Esophagus squamous epithelium (tissue), 5 donors: ENCODE data around the gene NKD1. TPM values are rescaled to one million over a fixed set of nuclear protein-coding genes. Genes with fewer than 3 reads are reported as not detected.

Experiments
- DNase-seq: peaks from one replicate; lab custom pipeline; 2025; lab: John Stamatoyannopoulos, UW
- H3K27ac ChIP-seq, 4 donors: fragments of 200-600 bp; sonication (generic); one replicate each; pipeline ENCODE4 v1.5.1; 2016 to 2019; ENCODE audit warnings: mild to moderate bottlenecking in 1 of 4
- H3K27me3 ChIP-seq, 4 donors: fragments of 200-600 bp; sonication (generic); 1 replicate in 3 of 4; 2 replicates in 1 of 4; pipeline versions ENCODE4 v1.5.1 to v1.6.0; 2017 to 2021; ENCODE audit warnings: antibody characterized with exemption in 1 of 4
- H3K36me3 ChIP-seq, 3 donors: fragments of 200-600 bp; sonication (generic); one replicate each; pipeline ENCODE4 v1.5.1; 2016 to 2019
- H3K4me1 ChIP-seq, 3 donors: fragments of 200-600 bp; sonication (generic); one replicate each; pipeline ENCODE4 v1.5.1; 2017 to 2019
- H3K4me3 ChIP-seq, 4 donors: fragments of 200-600 bp; sonication (generic); 1 replicate in 3 of 4; 2 replicates in 1 of 4; pipeline ENCODE4 v1.5.1; 2016 to 2019; ENCODE audit warnings: mild to moderate bottlenecking in 2 of 4, moderate library complexity in 1 of 4
- H3K9me3 ChIP-seq, 3 donors: fragments of 200-600 bp; sonication (generic); one replicate each; pipeline ENCODE4 v1.5.1; 2016 to 2019
- CTCF ChIP-seq, 6 experiments: fragments of 450-650 bp in 4 of 6; fragments of 200-600 bp in 2 of 6; sonication (generic) in 2 of 6; IDR thresholded peaks; one replicate each; pipeline ENCODE4 v1.5.1; 2016 to 2019; ENCODE audit warnings: antibody characterized with exemption in 6 of 6, mild to moderate bottlenecking in 4 of 6, moderate library complexity in 4 of 6
- POLR2A ChIP-seq, 4 donors: fragments of 450-650 bp; IDR thresholded peaks; one replicate each; pipeline ENCODE4 v1.6.1; 2017; ENCODE audit warnings: antibody characterized with exemption in 4 of 4, mild to moderate bottlenecking in 4 of 4, moderate library complexity in 3 of 4
- WGBS, 2 donors: methylation state at CpG; one replicate each; pipeline ENCODE4 v1.1.5; 2018; 5-methylcytosine and 5-hydroxymethylcytosine counted together
- intact Hi-C: fragments of 100-400 bp; cut with DNase I; formaldehyde crosslinking; loops from one replicate; pipeline ENCODE4 v1.15.0; 2022
- total RNA-seq, 4 donors: library from RNA; depleted of rRNA; stranded (reverse); fragments of >200 nt; gene quantifications; one replicate each; pipeline ENCODE4 v1.1.0, GENCODE V29; 2016
- donor health status: DM: yes; HTN: yes; CAD: no.

The NKD1 gene
- total RNA-seq, 4 donors from 2014 or later = 1.1 to 10.5 (median 3.1) TPM

- no peak for DNase-seq
- intact Hi-C loops = no loop called here
- no peak overlapping the region for H3K4me3 ChIP-seq
- H3K4me1 ChIP-seq = peaks cover 4 to 25% (median 12%) of the 10 kb centered on the region in 3 donors
- H3K9me3 ChIP-seq = no peaks in the 10 kb centered on the region
- TF ChIP-seq POLR2A (IDR thresholded peaks at IDR 0.05) = no peak
- TF ChIP-seq CTCF (IDR thresholded peaks at IDR 0.05) = no peak
- no peaks in the 10 kb centered on the region for H3K27me3 ChIP-seq
- no peak overlapping the region for H3K27ac ChIP-seq
- no peaks in the 10 kb centered on the region for H3K36me3 ChIP-seq
- 75% methylated on average over 6 of the region's 8 CpGs; no CpG with 5 or more reads in 1 of the 2 donors for WGBS, 2 donors
These were observed 76.3 kb downstream of the NKD1 start for GRCh38 chr16:50624449-50624970.

GRCh38 chr16:50625374-50625773, 77.2 kb downstream of the NKD1 start:
- no peaks in the 10 kb centered on the region for H3K27me3 ChIP-seq
- no CpG with 5 or more reads among the region's 12 CpGs for WGBS, 2 donors
- DNase-seq = no peak
- no peak for TF ChIP-seq POLR2A (IDR thresholded peaks at IDR 0.05)
- no peak for TF ChIP-seq CTCF (IDR thresholded peaks at IDR 0.05)
- no peaks in the 10 kb centered on the region for H3K9me3 ChIP-seq
- H3K27ac ChIP-seq = no peak overlapping the region
- intact Hi-C loops = no loop called here
- H3K4me3 ChIP-seq = no peak overlapping the region
- H3K36me3 ChIP-seq = no peaks in the 10 kb centered on the region
- peaks cover 4 to 25% (median 12%) of the 10 kb centered on the region in 3 donors for H3K4me1 ChIP-seq

GRCh38 chr16:50626868-50627267, 78.7 kb downstream of the NKD1 start:
- TF ChIP-seq CTCF (IDR thresholded peaks at IDR 0.05) (no peak), POLR2A (IDR thresholded peaks at IDR 0.05) (no peak)
- WGBS, 2 donors = 28 to 49% methylated on average over 3 to 4 of the region's 4 CpGs
- Histone ChIP-seq H3K4me3 (no peak overlapping the region), H3K27me3 (no peaks in the 10 kb centered on the region), H3K36me3 (peaks cover 0 to 10% (median 0%) of the 10 kb centered on the region in 3 donors), H3K27ac (peak overlapping the region in 1 of 4 donors; percentile 54), H3K4me1 (peaks cover 4 to 25% (median 12%) of the 10 kb centered on the region in 3 donors), H3K9me3 (no peaks in the 10 kb centered on the region)
- DNase-seq = no peak
- intact Hi-C loops = no loop called here

GRCh38 chr16:50627419-50627818, 79.2 kb downstream of the NKD1 start:
- no peak for TF ChIP-seq POLR2A (IDR thresholded peaks at IDR 0.05)
- TF ChIP-seq CTCF (IDR thresholded peaks at IDR 0.05) = peak in 3 of 6 experiments; percentile 14 to 25 (median 23)

GRCh38 chr16:50628156-50628802, 80.1 kb downstream of the NKD1 start:
- peaks cover 4 to 25% (median 12%) of the 10 kb centered on the region in 3 donors for H3K4me1 ChIP-seq
- H3K27me3 ChIP-seq = no peaks in the 10 kb centered on the region
- TF ChIP-seq POLR2A (IDR thresholded peaks at IDR 0.05) = no peak
- TF ChIP-seq CTCF (IDR thresholded peaks at IDR 0.05) = no peak
- DNase-seq = no peak
- intact Hi-C loops = no loop called here
- no peak overlapping the region for H3K4me3 ChIP-seq
- H3K9me3 ChIP-seq = no peaks in the 10 kb centered on the region
- H3K27ac ChIP-seq = no peak overlapping the region
- H3K36me3 ChIP-seq = peaks cover 0 to 20% (median 0%) of the 10 kb centered on the region in 3 donors
- WGBS, 2 donors = 82 to 98% methylated on average over 7 to 8 of the region's 9 CpGs

More at GRCh38 chr16:50627419-50627818, 79.2 kb downstream of the NKD1 start:
- Histone ChIP-seq H3K27me3 (no peaks in the 10 kb centered on the region), H3K4me1 (peaks cover 4 to 25% (median 12%) of the 10 kb centered on the region in 3 donors), H3K9me3 (no peaks in the 10 kb centered on the region), H3K36me3 (peaks cover 0 to 14% (median 0%) of the 10 kb centered on the region in 3 donors), H3K27ac (peak overlapping the region in 1 of 4 donors; percentile 54), H3K4me3 (no peak overlapping the region)
- WGBS, 2 donors = 0 to 12% methylated on average over 5 of the region's 10 CpGs
- intact Hi-C loops = no loop called here
- no peak for DNase-seq
